IMR-90 (cell line): ENCODE data around the gene CLPSL2. TPM values are rescaled to one million over a fixed set of nuclear protein-coding genes. Genes with fewer than 3 reads are reported as not detected.

Source experiments
- ATAC-seq: fragments of 200-7000 bp; cut with Tn5 transposase; 2 replicates; pipeline ENCODE4 v1.9.1; 2020; ENCODE audit warnings: low read depth, mild to moderate bottlenecking, moderate library complexity
- BruUV-seq: library from RNA; stranded (reverse); fragments of 400-500 nt; replicated peaks from 2 replicates; lab custom pipeline; 2021; lab: Mats Ljungman, UMichigan
- CTCF ChIA-PET: fragments of 300-600 bp; formaldehyde crosslinking; extraction: SDS; loops from one replicate; lab custom pipeline; 2021; ENCODE audit warnings: antibody characterized with exemption; lab: Yijun Ruan, JAX
- POLR2A ChIA-PET: fragments of 300-600 bp; sonication (Branson Sonifier 250); formaldehyde crosslinking; loops from one replicate; lab custom pipeline; 2022; ENCODE audit warnings: antibody characterized with exemption; ENCODE audit not compliant: unreplicated experiment; lab: Charles Lee
- DNase-seq: peaks from one replicate; pipeline ENCODE4 v3.0.0; 2013
- H2AFZ ChIP-seq: replicated peaks from 2 replicates; pipeline ENCODE3; 2013; ENCODE audit warnings: low read length, mild to moderate bottlenecking; ENCODE audit not compliant: poor library complexity
- H2AK5ac ChIP-seq: 2 replicates; pipeline ENCODE4 v1.6.1; 2013; ENCODE audit warnings: low read depth, low read length, inconsistent platforms
- H2AK9ac ChIP-seq: replicated peaks from 2 replicates; pipeline ENCODE3; 2013; ENCODE audit warnings: mild to moderate bottlenecking, low read depth, low read length, moderate library complexity; ENCODE audit not compliant: poor library complexity
- H2BK120ac ChIP-seq: 2 replicates; pipeline ENCODE4 v1.6.1; 2013; ENCODE audit warnings: low read depth, low read length, inconsistent platforms
- H2BK15ac ChIP-seq: 3 replicates; pipeline ENCODE4 v1.6.1; 2013; ENCODE audit warnings: low read depth, low read length, inconsistent platforms
- H2BK20ac ChIP-seq: 2 replicates; pipeline ENCODE4 v1.6.1; 2013; ENCODE audit warnings: low read depth, mild to moderate bottlenecking, inconsistent platforms, low read length, moderate library complexity
- H2BK5ac ChIP-seq: 2 replicates; pipeline ENCODE4 v1.6.1; 2013; ENCODE audit warnings: mild to moderate bottlenecking, low read depth, low read length, inconsistent platforms; ENCODE audit not compliant: poor library complexity, severe bottlenecking
- H3K14ac ChIP-seq: replicated peaks from 2 replicates; pipeline ENCODE4 v1.6.1; 2013; ENCODE audit warnings: low read depth, low read length, inconsistent platforms
- H3K18ac ChIP-seq: 2 replicates; pipeline ENCODE4 v1.6.1; 2013; ENCODE audit warnings: low read depth, low read length, control low read depth
- H3K23ac ChIP-seq: 2 replicates; pipeline ENCODE4 v1.6.1; 2013; ENCODE audit warnings: low read depth, low read length, inconsistent platforms
- H3K27ac ChIP-seq: 2 replicates; pipeline ENCODE4 v1.5.1; 2013; ENCODE audit warnings: mild to moderate bottlenecking, control low read depth, low read length; ENCODE audit not compliant: insufficient read depth
- H3K27me3 ChIP-seq: 2 replicates; pipeline ENCODE4 v1.6.1; 2013; ENCODE audit warnings: low read length; ENCODE audit not compliant: control insufficient read depth, insufficient read depth
- H3K36me3 ChIP-seq: 2 replicates; pipeline ENCODE4 v1.6.1; 2013; ENCODE audit warnings: low read length, mixed read lengths; ENCODE audit not compliant: control insufficient read depth, insufficient read depth
- H3K4ac ChIP-seq: 2 replicates; pipeline ENCODE4 v1.6.1; 2013; ENCODE audit warnings: low read depth, low read length, inconsistent platforms
- H3K4me1 ChIP-seq: 2 replicates; pipeline ENCODE4 v1.6.1; 2013; ENCODE audit warnings: low read length, mixed read lengths; ENCODE audit not compliant: control insufficient read depth, insufficient read depth
- H3K4me2 ChIP-seq: 2 replicates; pipeline ENCODE4 v1.6.1; 2013; ENCODE audit warnings: low read depth, mild to moderate bottlenecking, control low read depth, low read length, moderate library complexity
- H3K4me3 ChIP-seq: 2 replicates; pipeline ENCODE4 v1.5.1; 2013; ENCODE audit warnings: low read depth, mild to moderate bottlenecking, control low read depth, low read length, moderate library complexity; ENCODE audit not compliant: insufficient read depth
- H3K56ac ChIP-seq: 2 replicates; pipeline ENCODE4 v1.6.1; 2013; ENCODE audit warnings: low read length, inconsistent platforms; ENCODE audit not compliant: insufficient read depth; ENCODE audit errors: extremely low read depth
- H3K79me1 ChIP-seq, 2 experiments: 2 replicates each; pipeline ENCODE4 v1.6.1; 2013; ENCODE audit warnings: low read length in 2 of 2, inconsistent platforms in 1 of 2, low read depth in 1 of 2
- H3K9ac ChIP-seq: 2 replicates; pipeline ENCODE4 v1.6.1; 2013; ENCODE audit warnings: low read depth, low read length, control low read depth
- H3K9me1 ChIP-seq: 2 replicates; pipeline ENCODE4 v1.6.1; 2013; ENCODE audit warnings: low read length, inconsistent platforms; ENCODE audit not compliant: insufficient read depth
- H3K9me3 ChIP-seq: 2 replicates; pipeline ENCODE4 v1.6.1; 2013; ENCODE audit warnings: low read length; ENCODE audit not compliant: control insufficient read depth, insufficient read depth
- H4K20me1 ChIP-seq: 2 replicates; pipeline ENCODE4 v1.6.1; 2013; ENCODE audit warnings: low read length, inconsistent platforms; ENCODE audit not compliant: insufficient read depth
- H4K5ac ChIP-seq: 2 replicates; pipeline ENCODE4 v1.6.1; 2013; ENCODE audit warnings: mild to moderate bottlenecking, low read depth, low read length, control low read depth
- H4K8ac ChIP-seq, 2 experiments: 2 replicates each; pipeline ENCODE4 v1.6.1; 2013; ENCODE audit warnings: low read depth in 2 of 2, low read length in 2 of 2, control low read depth in 1 of 2, inconsistent platforms in 1 of 2
- H4K91ac ChIP-seq: 2 replicates; pipeline ENCODE4 v1.6.1; 2013; ENCODE audit warnings: low read depth, low read length, inconsistent platforms; ENCODE audit not compliant: insufficient read depth
- CEBPB ChIP-seq: IDR thresholded peaks from 2 replicates; pipeline ENCODE4 v1.6.1; 2012; ENCODE audit warnings: low read depth, low read length, improper control_type of control experiment
- WGBS, 2 experiments: methylation state at CpG; one replicate each; pipeline versions ENCODE4 v1.1.5 to v1.1.7; 2013; ENCODE audit warnings: missing lambda C conversion rate in 2 of 2; ENCODE audit not compliant: insufficient read length in 1 of 2; ENCODE audit errors: extremely low coverage in 2 of 2; 5-methylcytosine and 5-hydroxymethylcytosine counted together
- dilution Hi-C: fragments of 300-500 bp; cut with HindIII; formaldehyde crosslinking; loops from one replicate; pipeline ENCODE4 v1.14.3; 2018; ENCODE audit warnings: low sequenced_read_pairs; ENCODE audit not compliant: unreplicated experiment
- in situ Hi-C: fragments of 300-500 bp; cut with MboI; formaldehyde crosslinking; loops from 3 replicates; pipeline ENCODE4 v1.14.3; 2019; ENCODE audit warnings: low sequenced_read_pairs, inconsistent platforms, mixed read lengths
- intact Hi-C: fragments of 100-400 bp; cut with micrococcal nuclease; formaldehyde crosslinking; loops from 2 replicates; pipeline ENCODE4 v1.10.0; 2022
- polyA plus RNA-seq, 3 experiments: library from polyadenylated mRNA; depleted of rRNA; stranded (reverse); fragments of >200 nt; gene quantifications; 2 replicates each; pipeline ENCODE4 v1.2.3, GENCODE V29; 2012; ENCODE audit warnings: low replicate concordance in 1 of 3
- total RNA-seq: library from RNA; depleted of rRNA; stranded (reverse); fragments of >200 nt; gene quantifications from 2 replicates; pipeline ENCODE4 v1.2.3, GENCODE V29; 2012
- TF ChIP-seq, protein P1 (sequence below): fragments of 150-350 bp; IDR thresholded peaks from 2 replicates; pipeline ENCODE4 v1.6.1; 2016; ENCODE audit warnings: low read depth, mild to moderate bottlenecking, low read length, moderate library complexity, borderline replicate concordance

The CLPSL2 gene
- total and polyA plus RNA-seq, 2 of the 4 experiments (the other 2 are of a cell fraction) = not detected

GRCh38 chr6:35790683-35791082 is 14.3 kb downstream of the CLPSL2 start:
- WGBS, 2 experiments = 77% methylated on average over 4 of the region's 5 CpGs; no CpG with 5 or more reads in 1 of the 2 experiments
- Histone ChIP-seq H2AK9ac (no peak overlapping the region), H2BK15ac (no peak overlapping the region), H3K18ac (no peak overlapping the region), H4K5ac (no peak overlapping the region), H2AFZ (no peak overlapping the region), H2BK20ac (no peak overlapping the region), H3K56ac (no peak overlapping the region), H4K20me1 (no peaks in the 10 kb centered on the region), H3K27me3 (peaks cover 63% of the 10 kb centered on the region), H3K9me1 (no peaks in the 10 kb centered on the region; the same call in 1 of the 2 replicates), H3K27ac (no peak overlapping the region), H3K23ac (no peak overlapping the region), H3K9ac (no peak overlapping the region), H4K8ac (no peak overlapping the region), H2BK120ac (no peak overlapping the region), H2AK5ac (no peak overlapping the region), H3K4me3 (no peak overlapping the region), H2BK5ac (no peak overlapping the region), H3K4me1 (no peaks in the 10 kb centered on the region), H4K91ac (no peak overlapping the region), H3K14ac (no peak overlapping the region), H3K4ac (no peak overlapping the region), H3K9me3 (peaks cover 2% of the 10 kb centered on the region; the same call in 1 of the 2 replicates), H3K36me3 (no peaks in the 10 kb centered on the region), H3K4me2 (no peak overlapping the region), H3K79me1 (no peaks in the 10 kb centered on the region)
- BruUV-seq = no TSS peak
- DNase-seq (no peak), ATAC-seq (no peak)
- TF ChIP-seq CEBPB = peak; percentile 72
- TF ChIP-seq, protein P1, sequence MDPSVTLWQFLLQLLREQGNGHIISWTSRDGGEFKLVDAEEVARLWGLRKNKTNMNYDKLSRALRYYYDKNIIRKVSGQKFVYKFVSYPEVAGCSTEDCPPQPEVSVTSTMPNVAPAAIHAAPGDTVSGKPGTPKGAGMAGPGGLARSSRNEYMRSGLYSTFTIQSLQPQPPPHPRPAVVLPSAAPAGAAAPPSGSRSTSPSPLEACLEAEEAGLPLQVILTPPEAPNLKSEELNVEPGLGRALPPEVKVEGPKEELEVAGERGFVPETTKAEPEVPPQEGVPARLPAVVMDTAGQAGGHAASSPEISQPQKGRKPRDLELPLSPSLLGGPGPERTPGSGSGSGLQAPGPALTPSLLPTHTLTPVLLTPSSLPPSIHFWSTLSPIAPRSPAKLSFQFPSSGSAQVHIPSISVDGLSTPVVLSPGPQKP = no peak
- CTCF ChIA-PET = no interaction called here
- in situ Hi-C loops (no loop called here), dilution Hi-C loops (no loop called here), intact Hi-C loops (no loop called here)
- POLR2A ChIA-PET = no interaction called here
